NCI-H187 treated with DMSO at 0.1 percent for 48 hours (cell line): ENCODE measurements around the gene HCN2.
A peak's percentile ranks its signal among the peaks of the same experiment; 100 is the strongest.
"Not testable (repeated sequence)": the region's sequence is repeated elsewhere in the genome, so short reads cannot be mapped to it uniquely, and the experiment has no call there.

Experiments used
- DNase-seq: peaks from one replicate; lab custom pipeline; 2025; lab: John Stamatoyannopoulos, UW

The HCN2 gene

GRCh38 chr19:585551-586110 is 4.0 kb upstream of the HCN2 start:
- DNase-seq, result no peak

DNA sequence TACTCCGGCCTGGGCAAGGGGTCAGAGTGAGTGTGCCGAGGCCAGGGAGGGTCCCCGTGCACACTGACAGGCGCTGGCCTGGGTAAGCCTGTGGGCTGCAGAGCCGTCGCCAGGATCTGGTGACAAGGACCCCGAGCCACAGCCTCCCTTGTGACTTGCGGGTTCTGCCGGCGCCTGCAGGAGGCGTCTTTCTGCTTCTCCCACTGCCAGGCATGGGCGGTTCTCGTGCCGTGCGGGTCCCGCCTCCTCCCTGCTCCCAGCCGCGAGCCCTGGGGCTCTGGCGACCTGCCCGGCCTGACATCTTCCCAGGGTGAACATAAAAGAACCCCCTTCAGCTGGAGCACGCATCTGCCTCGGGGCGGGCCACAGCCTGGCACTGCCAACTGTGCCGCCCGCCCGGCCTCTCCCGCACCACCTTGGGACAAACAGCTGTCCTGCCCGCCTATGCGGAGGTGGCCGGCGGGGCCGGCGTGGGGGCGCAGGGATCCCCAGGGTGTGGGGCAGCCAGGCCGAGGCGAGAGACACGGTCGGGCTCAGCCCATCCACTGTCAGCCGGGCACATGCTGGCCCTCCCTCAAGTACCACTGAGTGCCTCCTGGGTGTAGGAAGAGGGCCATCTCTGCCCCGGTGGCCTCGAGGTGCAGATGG is 1.5 kb upstream of the HCN2 start:
- DNase-seq, result peak; percentile 10

DNA sequence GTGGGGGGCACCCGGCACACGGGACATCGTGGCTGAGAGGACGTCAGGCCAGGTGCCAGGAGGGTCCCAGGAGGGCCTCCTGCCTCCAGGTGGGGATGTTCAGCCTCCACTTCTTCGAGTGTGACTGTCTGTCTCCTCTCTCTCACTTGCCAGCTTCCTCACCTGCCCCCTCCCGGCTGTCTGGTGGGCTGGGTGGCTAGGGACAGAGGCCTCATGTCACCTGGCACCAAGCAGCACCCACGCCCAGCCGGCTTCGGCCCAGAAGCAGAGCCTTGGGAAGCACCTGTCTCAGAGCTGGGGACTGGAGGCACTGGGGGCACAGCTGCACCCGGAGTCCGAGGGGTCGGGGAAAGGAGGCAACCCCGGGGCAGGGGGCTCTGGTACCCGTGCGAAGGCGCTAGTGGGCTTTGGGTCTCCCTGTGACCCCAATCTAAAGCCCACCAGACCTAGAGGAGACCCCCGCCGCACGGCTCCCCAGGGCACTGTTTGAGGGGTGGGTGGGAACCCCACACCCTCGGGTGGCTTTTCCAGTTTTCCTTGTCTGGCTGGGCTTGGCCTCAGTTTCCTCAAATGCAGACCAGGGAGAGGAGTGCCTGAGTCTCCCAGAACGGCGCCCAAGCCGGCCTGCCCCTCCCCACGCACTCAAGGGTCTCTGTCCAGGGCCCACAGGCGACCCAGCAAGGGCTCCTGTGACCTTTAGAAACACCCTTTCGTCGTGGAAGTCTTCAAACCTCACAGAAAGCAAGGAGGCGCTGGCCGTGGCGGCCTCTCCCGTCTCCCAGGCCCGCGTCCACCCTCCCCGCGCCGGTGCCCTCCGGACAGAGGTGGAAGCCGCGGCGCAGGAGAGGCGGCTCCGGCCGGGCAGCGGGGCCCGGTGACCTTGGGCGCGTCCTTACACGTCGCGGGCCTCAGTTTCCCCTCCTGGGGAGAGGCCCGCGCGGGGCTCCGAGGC is 664 bp upstream of the HCN2 start:
- DNase-seq, result no peak

GRCh38 chr19:590396-590745 is 690 bp downstream of the HCN2 start:
- no peak for DNase-seq

GRCh38 chr19:590750-591098 is 1.0 kb downstream of the HCN2 start:
- no peak for DNase-seq

DNA sequence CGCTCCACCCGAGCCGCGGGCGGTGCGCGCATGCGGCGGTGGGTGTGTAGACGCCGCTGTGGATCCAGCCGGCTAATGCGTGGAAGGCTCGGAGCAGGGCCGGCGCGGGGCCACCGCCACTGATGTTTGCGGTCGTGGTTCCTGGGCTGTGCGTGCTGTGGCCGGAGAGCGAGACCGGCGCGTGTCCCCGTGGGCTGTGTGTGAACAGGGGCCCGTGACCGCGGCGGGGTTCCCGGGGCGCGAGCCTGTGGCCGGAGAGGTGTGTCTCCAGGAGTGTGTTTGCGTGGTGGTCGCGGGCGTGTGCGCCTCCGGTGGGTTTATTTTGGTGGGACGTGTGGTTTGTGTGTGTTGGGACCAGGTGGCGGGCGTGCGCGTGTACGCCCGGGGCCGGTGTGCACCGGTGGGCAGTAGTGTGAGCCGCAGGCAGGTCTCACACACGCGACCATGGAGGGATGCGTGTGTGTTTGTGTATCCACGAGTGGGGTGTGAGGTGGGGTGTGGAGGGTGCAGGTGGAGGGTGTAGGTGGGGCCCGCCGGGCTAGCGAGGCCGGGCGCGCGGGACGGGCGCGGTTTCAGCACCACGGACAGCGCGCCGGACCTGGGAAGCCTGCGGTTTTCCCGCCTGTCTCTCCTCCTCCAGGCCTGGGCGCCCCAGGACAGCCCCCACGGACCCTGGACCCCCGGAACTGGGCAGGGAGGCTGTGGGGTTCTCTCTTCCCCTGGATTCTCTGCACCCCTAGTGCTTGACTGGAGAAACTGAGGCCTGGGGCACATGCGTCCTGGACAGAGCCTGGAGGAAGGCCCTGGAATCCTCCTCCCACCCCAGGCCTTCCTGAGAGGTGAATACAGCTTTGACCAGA is 1.6 kb downstream of the HCN2 start:
- DNase-seq, result no peak

GRCh38 chr19:592101-592500 is 2.4 kb downstream of the HCN2 start:
- DNase-seq, result no peak

DNA sequence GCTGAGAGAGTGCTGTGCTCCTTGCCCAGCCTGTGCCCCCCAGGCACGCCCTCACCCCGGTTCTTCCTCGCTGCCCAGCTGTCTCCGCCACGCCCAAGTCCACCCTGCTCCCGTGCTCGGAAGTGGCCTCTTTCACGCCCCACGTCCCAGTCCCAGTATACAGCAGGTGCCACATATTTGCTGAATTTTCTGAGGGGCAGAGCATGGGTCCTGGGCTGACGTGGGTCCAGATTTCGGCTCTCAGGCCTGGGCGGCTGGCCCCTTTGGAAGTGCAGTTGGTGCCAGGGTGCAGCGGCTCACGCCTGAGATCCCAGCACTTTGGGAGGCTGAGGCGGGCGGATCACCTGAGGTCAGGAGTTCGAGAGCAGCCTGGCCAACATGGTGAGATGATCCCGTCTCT is 3.4 kb downstream of the HCN2 start:
- DNase-seq, result no peak

GRCh38 chr19:593505-593904 is 3.8 kb downstream of the HCN2 start:
- DNase-seq, result no peak

GRCh38 chr19:594265-594870 is 4.7 kb downstream of the HCN2 start:
- DNase-seq, result no peak

GRCh38 chr19:595326-596262 is 5.9 kb downstream of the HCN2 start:
- no peak for DNase-seq

DNA sequence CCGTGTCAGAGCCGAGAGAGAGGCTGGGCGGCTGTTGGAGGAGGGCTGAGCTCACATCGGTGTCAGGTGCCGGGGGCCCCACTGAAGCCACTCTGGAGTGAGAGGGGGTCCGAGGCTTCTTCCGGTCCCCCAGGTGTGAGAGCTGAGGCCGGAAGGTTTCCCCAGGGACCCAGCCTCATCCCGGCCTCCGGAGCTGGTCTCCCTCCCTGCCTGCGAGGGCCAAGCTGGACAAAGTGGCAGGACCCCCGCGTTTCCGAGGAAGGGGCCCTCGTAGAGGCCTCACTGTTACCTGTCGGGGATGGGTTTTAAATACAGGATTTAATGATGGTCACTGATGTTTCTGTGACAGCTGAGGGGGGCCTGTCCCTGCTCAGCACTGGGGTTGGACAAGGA is 6.6 kb downstream of the HCN2 start:
- DNase-seq, result no peak

GRCh38 chr19:597406-598315 is 8.0 kb downstream of the HCN2 start:
- DNase-seq, result no peak

GRCh38 chr19:601310-601709 is 11.6 kb downstream of the HCN2 start:
- no peak for DNase-seq

DNA sequence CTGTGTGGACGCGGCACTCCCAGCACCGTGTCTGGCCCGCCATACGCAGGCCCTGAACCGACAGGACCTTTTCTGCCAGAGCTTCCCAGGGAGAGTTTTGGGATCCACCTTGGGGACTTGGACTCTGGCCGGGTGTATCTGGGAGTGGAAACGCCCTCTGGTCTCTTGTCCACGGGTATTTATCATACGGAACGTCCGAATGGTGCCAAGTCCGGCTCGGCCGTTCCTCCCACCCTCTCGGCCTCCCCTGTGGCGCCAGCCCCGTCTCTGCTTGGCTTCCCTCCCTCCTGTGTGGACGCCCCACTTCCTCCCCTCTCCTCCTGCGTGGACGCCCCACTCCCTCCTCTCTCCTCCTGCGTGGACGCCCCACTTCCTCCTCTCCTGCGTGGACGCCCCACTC is 12.1 kb downstream of the HCN2 start:
- DNase-seq, result no peak

DNA sequence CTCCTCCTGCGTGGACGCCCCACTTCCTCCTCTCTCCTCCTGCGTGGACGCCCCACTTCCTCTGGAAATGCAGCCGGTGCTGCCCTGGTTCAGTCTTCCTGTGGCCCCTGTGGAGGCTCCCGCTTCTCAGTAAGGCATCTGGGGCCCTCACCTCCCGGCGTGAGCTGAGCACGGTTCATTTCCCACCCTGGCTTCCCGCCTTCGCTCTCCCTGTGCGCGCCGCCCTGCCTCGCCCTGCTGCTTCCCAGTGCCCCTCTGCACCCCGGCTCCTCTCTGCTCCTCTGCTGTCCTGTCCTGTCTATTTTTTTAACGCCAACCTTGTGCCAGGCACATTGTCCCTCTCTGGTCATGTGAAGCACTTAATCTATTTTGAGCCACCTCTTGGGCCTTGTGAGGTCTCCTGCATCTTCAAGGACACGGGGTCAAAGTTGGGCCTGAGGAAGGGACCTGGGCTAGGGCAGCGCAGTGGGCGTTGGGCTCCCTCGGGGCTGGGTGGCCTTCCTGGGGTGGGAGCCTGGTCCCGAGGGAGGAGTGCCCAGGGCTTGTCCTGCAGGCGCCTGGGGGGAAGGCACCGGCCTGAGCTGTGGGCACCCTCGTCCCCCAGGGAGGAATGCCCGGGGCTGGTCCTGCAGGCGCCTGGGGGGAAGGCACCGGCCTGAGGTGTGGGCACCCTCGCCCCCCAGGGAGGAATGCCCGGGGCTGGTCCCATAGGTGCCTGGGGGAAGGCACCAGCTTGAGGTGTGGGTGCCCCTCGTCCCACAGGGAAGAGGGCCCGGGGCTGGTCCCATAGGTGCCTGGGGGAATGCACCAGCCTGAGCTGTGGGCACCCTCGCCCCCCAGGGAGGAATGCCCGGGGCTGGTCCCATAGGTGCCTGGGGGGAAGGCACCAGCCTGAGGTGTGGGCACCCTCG is 13.0 kb downstream of the HCN2 start:
- no peak for DNase-seq

DNA sequence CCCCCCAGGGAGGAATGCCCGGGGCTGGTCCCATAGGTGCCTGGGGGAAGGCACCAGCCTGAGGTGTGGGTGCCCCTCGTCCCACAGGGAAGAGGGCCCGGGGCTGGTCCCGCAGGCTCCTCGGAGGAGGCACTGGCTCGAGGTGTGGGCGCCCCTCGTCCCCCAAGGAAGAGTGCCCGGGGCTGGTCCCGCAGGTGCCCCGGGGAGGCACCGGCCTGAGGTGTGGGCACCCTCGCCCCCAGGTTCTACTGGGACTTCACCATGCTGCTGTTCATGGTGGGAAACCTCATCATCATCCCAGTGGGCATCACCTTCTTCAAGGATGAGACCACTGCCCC is 13.6 kb downstream of the HCN2 start:
- DNase-seq, result not testable (repeated sequence)

DNA sequence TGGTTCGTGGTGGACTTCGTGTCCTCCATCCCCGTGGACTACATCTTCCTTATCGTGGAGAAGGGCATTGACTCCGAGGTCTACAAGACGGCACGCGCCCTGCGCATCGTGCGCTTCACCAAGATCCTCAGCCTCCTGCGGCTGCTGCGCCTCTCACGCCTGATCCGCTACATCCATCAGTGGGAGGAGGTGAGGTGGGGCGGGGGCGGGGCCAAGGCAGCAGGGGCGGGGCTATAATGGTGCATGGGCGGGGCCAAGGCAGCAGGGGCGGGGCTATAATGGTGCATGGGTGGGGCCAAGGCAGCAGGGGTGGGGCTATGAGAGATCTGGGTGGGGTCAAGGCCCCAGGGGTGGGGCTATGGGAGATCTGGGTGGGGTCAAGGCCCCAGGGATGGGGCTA is 14.1 kb downstream of the HCN2 start:
- DNase-seq, result not testable (repeated sequence)

DNA sequence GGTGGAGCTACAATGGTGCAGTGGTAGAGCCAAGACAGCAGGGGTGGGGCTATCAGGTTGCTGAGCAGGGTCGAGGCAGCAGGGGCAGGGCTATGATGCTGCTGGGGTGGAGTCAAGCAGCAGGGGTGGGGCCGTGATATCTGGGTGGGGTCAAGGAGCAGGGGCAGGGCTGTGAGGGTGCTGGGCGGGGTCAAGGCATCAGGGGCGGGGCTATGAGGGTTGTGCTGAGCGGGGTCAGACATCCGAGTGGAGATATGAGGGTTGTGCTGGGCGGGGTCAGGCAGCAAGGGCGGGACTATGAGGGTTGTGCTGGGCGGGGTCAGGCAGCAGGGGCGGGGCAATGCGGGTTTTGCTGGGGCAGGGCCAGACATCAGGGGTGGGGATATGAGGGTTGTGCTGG is 14.7 kb downstream of the HCN2 start:
- no peak for DNase-seq
